H1 (cell line): Measurements from ENCODE around the gene EPG5. TPM values are rescaled to one million over a fixed set of nuclear protein-coding genes. Genes with fewer than 3 reads are reported as not detected.

Source experiments
- CTCF ChIA-PET: fragments of 300-600 bp; sonication (Branson Sonifier 250); formaldehyde crosslinking; loops from one replicate; lab custom pipeline; 2021; ENCODE audit not compliant: partially characterized antibody; lab: Charles Lee
- POLR2A ChIA-PET: fragments of 300-600 bp; sonication (Branson Sonifier 250); formaldehyde crosslinking; loops from one replicate; lab custom pipeline; 2021; ENCODE audit warnings: inconsistent platforms; ENCODE audit not compliant: partially characterized antibody; lab: Charles Lee
- DNase-seq, 2 experiments: peaks; one replicate each; pipeline versions ENCODE4 v3.0.0 to v3.0.0-alpha.2; 2010 to 2022; ENCODE audit warnings: low spot score in 2 of 2, low read depth in 1 of 2, mixed read lengths in 1 of 2
- FAIRE-seq: peaks from 2 replicates; lab custom pipeline; 2011; peaks lifted over from hg19 to GRCh38; lab: Jason Lieb, UNC
- H2AFZ ChIP-seq: 2 replicates; pipeline ENCODE4 v1.8.1; 2012; ENCODE audit warnings: low read length, inconsistent platforms
- H2AK5ac ChIP-seq: 2 replicates; pipeline ENCODE4 v1.6.1; 2013; ENCODE audit warnings: low read depth, low read length
- H2BK120ac ChIP-seq: replicated peaks from 2 replicates; pipeline ENCODE3; 2013; ENCODE audit warnings: low read depth, low read length, inconsistent platforms
- H2BK12ac ChIP-seq: 2 replicates; pipeline ENCODE4 v1.6.1; 2013; ENCODE audit warnings: low read depth, low read length
- H2BK15ac ChIP-seq: 2 replicates; pipeline ENCODE4 v1.6.1; 2013; ENCODE audit warnings: low read length
- H2BK20ac ChIP-seq: 2 replicates; pipeline ENCODE4 v1.6.1; 2013; ENCODE audit warnings: low read length
- H2BK5ac ChIP-seq: 2 replicates; pipeline ENCODE4 v1.6.1; 2013; ENCODE audit warnings: low read depth, low read length
- H3K14ac ChIP-seq: 2 replicates; pipeline ENCODE4 v1.6.1; 2013; ENCODE audit warnings: inconsistent platforms; ENCODE audit not compliant: insufficient read length
- H3K18ac ChIP-seq: 2 replicates; pipeline ENCODE4 v1.6.1; 2013; ENCODE audit warnings: low read length; ENCODE audit errors: extremely low read depth
- H3K23ac ChIP-seq: 2 replicates; pipeline ENCODE4 v1.6.1; 2013; ENCODE audit warnings: inconsistent platforms; ENCODE audit not compliant: insufficient read length
- H3K23me2 ChIP-seq: 2 replicates; pipeline ENCODE4 v1.6.1; 2013; ENCODE audit warnings: low read depth, low read length
- H3K27ac ChIP-seq: 2 replicates; pipeline ENCODE4 v1.6.1; 2011; ENCODE audit warnings: low read depth, low read length, inconsistent platforms
- H3K27me3 ChIP-seq, 4 experiments: replicated peaks in 1 of 4; 1 replicate in 1 of 4; 2 replicates in 3 of 4; pipeline versions ENCODE4 v1.6.1 to v1.8.1; 2011 to 2013; ENCODE audit warnings: low read length in 3 of 4, mild to moderate bottlenecking in 3 of 4, inconsistent platforms in 2 of 4, mixed read lengths in 2 of 4, moderate library complexity in 1 of 4; ENCODE audit not compliant: control insufficient read depth in 3 of 4, insufficient read depth in 3 of 4; ENCODE audit errors: extremely low read depth in 1 of 4
- H3K36me3 ChIP-seq, 4 experiments: 2 replicates each; pipeline versions ENCODE4 v1.6.1 to v1.8.1; 2011 to 2013; ENCODE audit warnings: mild to moderate bottlenecking in 4 of 4, low read length in 3 of 4, moderate library complexity in 2 of 4, control low read depth in 1 of 4, inconsistent platforms in 1 of 4; ENCODE audit not compliant: insufficient read depth in 4 of 4, control insufficient read depth in 2 of 4
- H3K4ac ChIP-seq: replicated peaks from 2 replicates; pipeline ENCODE3; 2013; ENCODE audit warnings: low read length, low read depth, mixed read lengths, inconsistent platforms; ENCODE audit not compliant: insufficient read length
- H3K4me1 ChIP-seq, 4 experiments: replicated peaks in 1 of 4; 1 replicate in 1 of 4; 2 replicates in 3 of 4; pipeline versions ENCODE4 v1.6.1 to v1.8.1; 2011 to 2013; ENCODE audit warnings: low read length in 3 of 4, inconsistent platforms in 2 of 4, mixed read lengths in 1 of 4; ENCODE audit not compliant: insufficient read depth in 4 of 4, control insufficient read depth in 3 of 4
- H3K4me2 ChIP-seq, 2 experiments: 2 replicates each; pipeline versions ENCODE4 v1.6.1 to v1.8.1; 2011 to 2013; ENCODE audit warnings: low read depth in 2 of 2, low read length in 2 of 2, control low read depth in 1 of 2, inconsistent platforms in 1 of 2, mild to moderate bottlenecking in 1 of 2; ENCODE audit not compliant: insufficient read depth in 1 of 2
- H3K4me3 ChIP-seq, 4 experiments: fragments of 200-600, 300-600 bp in 1 of 4; sonication (generic), shearing (Covaris generic), sonication (Bioruptor Twin) in 1 of 4; 2 replicates each; pipeline versions ENCODE4 v1.5.1 to v1.8.1; 2011 to 2016; ENCODE audit warnings: low read length in 4 of 4, low read depth in 3 of 4, control low read depth in 2 of 4, inconsistent platforms in 2 of 4, mild to moderate bottlenecking in 2 of 4, mixed read lengths in 1 of 4, moderate library complexity in 1 of 4; ENCODE audit not compliant: insufficient read depth in 2 of 4; ENCODE audit errors: extremely low read depth in 1 of 4
- H3K56ac ChIP-seq: replicated peaks from 2 replicates; pipeline ENCODE3; 2013; ENCODE audit warnings: low read depth, mild to moderate bottlenecking, mixed read lengths, low read length, inconsistent platforms; ENCODE audit not compliant: insufficient read length
- H3K79me1 ChIP-seq: 2 replicates; pipeline ENCODE4 v1.6.1; 2013; ENCODE audit warnings: low read depth, low read length, control low read depth
- H3K79me2 ChIP-seq, 2 experiments: 2 replicates each; pipeline versions ENCODE4 v1.6.1 to v1.8.1; 2012 to 2013; ENCODE audit warnings: low read length in 2 of 2, mild to moderate bottlenecking in 2 of 2, inconsistent platforms in 1 of 2; ENCODE audit not compliant: insufficient read depth in 2 of 2, control insufficient read depth in 1 of 2
- H3K9ac ChIP-seq, 4 experiments: replicated peaks in 1 of 4; 1 replicate in 1 of 4; 2 replicates in 3 of 4; pipeline versions ENCODE4 v1.6.1 to v1.8.1; 2011 to 2013; ENCODE audit warnings: low read depth in 3 of 4, low read length in 3 of 4, control low read depth in 2 of 4, mild to moderate bottlenecking in 2 of 4, moderate library complexity in 2 of 4, inconsistent platforms in 1 of 4; ENCODE audit errors: extremely low read depth in 1 of 4
- H3K9me3 ChIP-seq, 2 experiments: 2 replicates each; pipeline versions ENCODE4 v1.6.1 to v1.8.1; 2012 to 2013; ENCODE audit warnings: mild to moderate bottlenecking in 2 of 2, moderate library complexity in 2 of 2, control low read depth in 1 of 2, inconsistent platforms in 1 of 2, low read depth in 1 of 2, low read length in 1 of 2, mixed read lengths in 1 of 2; ENCODE audit not compliant: insufficient read depth in 2 of 2
- H4K20me1 ChIP-seq, 2 experiments: replicated peaks in 1 of 2; 2 replicates each; pipeline versions ENCODE3 to v1.8.1; 2011 to 2013; ENCODE audit warnings: inconsistent platforms in 2 of 2, low read length in 2 of 2, mild to moderate bottlenecking in 1 of 2; ENCODE audit not compliant: insufficient read depth in 2 of 2, control insufficient read depth in 1 of 2
- H4K5ac ChIP-seq: 2 replicates; pipeline ENCODE4 v1.6.1; 2013; ENCODE audit warnings: low read length, low read depth, mixed read lengths, inconsistent platforms; ENCODE audit not compliant: insufficient read length
- H4K8ac ChIP-seq: 2 replicates; pipeline ENCODE4 v1.8.0; 2013; ENCODE audit warnings: mild to moderate bottlenecking, moderate library complexity, low read length, inconsistent platforms; ENCODE audit not compliant: insufficient read depth; ENCODE audit errors: extremely low read depth
- H4K91ac ChIP-seq: replicated peaks from 2 replicates; pipeline ENCODE3; 2013; ENCODE audit warnings: low read length, mixed read lengths, inconsistent platforms; ENCODE audit not compliant: insufficient read length
- BRCA1 ChIP-seq: IDR thresholded peaks from 2 replicates; pipeline ENCODE4 v1.6.1; 2012; ENCODE audit warnings: low read depth, low read length, improper control_type of control experiment
- SP2 ChIP-seq: IDR thresholded peaks from 2 replicates; pipeline ENCODE4 v1.6.1; 2012; ENCODE audit warnings: mild to moderate bottlenecking, low read length, inconsistent platforms
- SP4 ChIP-seq: IDR thresholded peaks from 2 replicates; pipeline ENCODE4 v1.6.1; 2012; ENCODE audit warnings: low read length, inconsistent platforms
- TCF12 ChIP-seq: IDR thresholded peaks from 2 replicates; pipeline ENCODE4 v1.6.1; 2011; ENCODE audit warnings: low read depth, mild to moderate bottlenecking, low read length
- TEAD4 ChIP-seq: IDR thresholded peaks from 2 replicates; pipeline ENCODE4 v1.6.1; 2012; ENCODE audit warnings: low read depth, low read length, inconsistent platforms, mixed read lengths
- ZNF274 ChIP-seq: IDR thresholded peaks from 2 replicates; pipeline ENCODE4 v1.7.0; 2012; ENCODE audit warnings: low read length, borderline replicate concordance; ENCODE audit errors: extremely low read depth
- WGBS, 2 experiments: shearing (Covaris generic) in 1 of 2; methylation state at CpG; one replicate each; pipeline versions ENCODE4 v1.1.6 to v1.1.7; 2013 to 2015; ENCODE audit warnings: low lambda C conversion rate in 2 of 2, mixed read lengths in 2 of 2, inconsistent platforms in 1 of 2, low coverage in 1 of 2, missing lambda C conversion rate in 1 of 2; ENCODE audit not compliant: insufficient replicate concordance in 2 of 2, insufficient coverage in 1 of 2, insufficient read length in 1 of 2; ENCODE audit errors: extremely low coverage in 1 of 2, missing lambda C conversion rate in 1 of 2; 5-methylcytosine and 5-hydroxymethylcytosine counted together
- polyA plus RNA-seq, 7 experiments: library from polyadenylated mRNA; depleted of rRNA in 3 of 7; stranded (reverse) in 5 of 7; unstranded in 2 of 7; fragments of >200 nt in 5 of 7; fragments of 200-250 nt in 2 of 7; gene quantifications; 1 replicate in 5 of 7; 2 replicates in 1 of 7; 4 replicates in 1 of 7; pipeline versions ENCODE4 v1.2.1 to v1.2.3, GENCODE V29; 2011 to 2013; ENCODE audit warnings: missing spikeins in 2 of 7, mixed read lengths in 2 of 7
- total RNA-seq: library from RNA; stranded (reverse); fragmentation: NEBNext Ultra II Directional; extraction: Animal tissue kit (Norgen Biotek cat#: 25700); gene quantifications from 2 replicates; pipeline ENCODE4 v1.2.1, GENCODE V29; 2021
- TF ChIP-seq, protein P1 (sequence below), 3 experiments: IDR thresholded peaks; 1 replicate in 2 of 3; 2 replicates in 1 of 3; pipeline versions ENCODE4 v1.5.1 to v1.6.1; 2011; ENCODE audit warnings: low read length in 3 of 3, mild to moderate bottlenecking in 3 of 3, inconsistent platforms in 2 of 3, low read depth in 1 of 3, moderate library complexity in 1 of 3; ENCODE audit not compliant: insufficient read depth in 1 of 3; ENCODE audit errors: control extremely low read depth in 1 of 3

EPG5 gene
- total and polyA plus RNA-seq, 2 of the 8 experiments (the other 6 are each of a cell fraction or from before 2014, with no cell fraction given) = 14.1 to 18.3 TPM

- WGBS, 2 experiments = 61% methylated on average over 3 of the region's 3 CpGs; no CpG with 5 or more reads in 1 of the 2 experiments
- Histone ChIP-seq H2AK5ac (no peak overlapping the region), H3K56ac (no peak overlapping the region), H3K4me3 (no peak overlapping the region), H3K23me2 (no peaks in the 10 kb centered on the region), H3K79me1 (no peaks in the 10 kb centered on the region), H2BK120ac (no peak overlapping the region), H3K4ac (no peak overlapping the region), H3K14ac (no peak overlapping the region), H3K4me1 (no peaks in the 10 kb centered on the region), H2BK12ac (no peak overlapping the region), H3K4me2 (no peak overlapping the region), H4K5ac (no peak overlapping the region), H2BK5ac (no peak overlapping the region), H3K9ac (no peak overlapping the region), H2BK15ac (no peak overlapping the region), H4K8ac (no peak overlapping the region), H3K27me3 (no peaks in the 10 kb centered on the region), H4K20me1 (no peaks in the 10 kb centered on the region), H3K18ac (no peak overlapping the region), H3K27ac (no peak overlapping the region), H4K91ac (no peak overlapping the region), H2AFZ (no peak overlapping the region), H2BK20ac (no peak overlapping the region), H3K79me2 (no peaks in the 10 kb centered on the region), H3K36me3 (peaks cover 0 to 2% (median 0%) of the 10 kb centered on the region in 4 experiments; a peak in 1 of 8 replicates), H3K23ac (no peak overlapping the region), H3K9me3 (no peaks in the 10 kb centered on the region)
- FAIRE-seq = no peak
- TF ChIP-seq BRCA1 = no peak
- TF ChIP-seq, protein P1, sequence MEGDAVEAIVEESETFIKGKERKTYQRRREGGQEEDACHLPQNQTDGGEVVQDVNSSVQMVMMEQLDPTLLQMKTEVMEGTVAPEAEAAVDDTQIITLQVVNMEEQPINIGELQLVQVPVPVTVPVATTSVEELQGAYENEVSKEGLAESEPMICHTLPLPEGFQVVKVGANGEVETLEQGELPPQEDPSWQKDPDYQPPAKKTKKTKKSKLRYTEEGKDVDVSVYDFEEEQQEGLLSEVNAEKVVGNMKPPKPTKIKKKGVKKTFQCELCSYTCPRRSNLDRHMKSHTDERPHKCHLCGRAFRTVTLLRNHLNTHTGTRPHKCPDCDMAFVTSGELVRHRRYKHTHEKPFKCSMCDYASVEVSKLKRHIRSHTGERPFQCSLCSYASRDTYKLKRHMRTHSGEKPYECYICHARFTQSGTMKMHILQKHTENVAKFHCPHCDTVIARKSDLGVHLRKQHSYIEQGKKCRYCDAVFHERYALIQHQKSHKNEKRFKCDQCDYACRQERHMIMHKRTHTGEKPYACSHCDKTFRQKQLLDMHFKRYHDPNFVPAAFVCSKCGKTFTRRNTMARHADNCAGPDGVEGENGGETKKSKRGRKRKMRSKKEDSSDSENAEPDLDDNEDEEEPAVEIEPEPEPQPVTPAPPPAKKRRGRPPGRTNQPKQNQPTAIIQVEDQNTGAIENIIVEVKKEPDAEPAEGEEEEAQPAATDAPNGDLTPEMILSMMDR (IDR thresholded peaks at IDR 0.05; ENCODE audit: control extremely low read depth in 1 of 3, insufficient read depth in 1 of 3, low read depth in 1 of 3, low read length in 3 of 3) = no peak
- TF ChIP-seq SP2 = no peak
- no peak for TF ChIP-seq SP4
- no peak for TF ChIP-seq ZNF274
- TF ChIP-seq TEAD4 = no peak
- TF ChIP-seq TCF12 = no peak
- ChIA-PET CTCF (interaction anchor here (1.4 to 2.1 kb wide), 3 partner anchors 124 to 181 kb away, joined by 3 to 7 read pairs (median 5); no protein-coding TSS in a partner anchor), POLR2A (no interaction called here)
- DNase-seq = no peak
These were observed 120.0 kb downstream of the EPG5 start for GRCh38 chr18:45847119-45847518.
